Measurements from ENCODE around the gene TMPRSS9. TPM values are rescaled to one million over a fixed set of nuclear protein-coding genes. Genes with fewer than 3 reads are reported as not detected.

TMPRSS9 gene
- total RNA-seq, 1 experiment from 2014 or later: 0.23 TPM

- POLR2A ChIA-PET: no interaction called here
- intact Hi-C loops (cut with micrococcal nuclease; ENCODE audit: unreplicated experiment): no loop called here
- DNase-seq (ENCODE audit: low read depth, low spot score): no peak
- no peak overlapping the region for H3K4me3 ChIP-seq (ENCODE audit: low read depth in 2 of 2, low read length in 2 of 2)
- H3K4me1 ChIP-seq (ENCODE audit: control insufficient read depth, insufficient read depth, low read length): peaks cover 13% of the 10 kb centered on the region
- no peak for ATAC-seq
- no peaks in the 10 kb centered on the region for H3K9me3 ChIP-seq (ENCODE audit: control insufficient read depth, insufficient read depth, low read depth, low read length)
- no peaks in the 10 kb centered on the region for H3K27me3 ChIP-seq (ENCODE audit: control insufficient read depth, insufficient read depth, low read length)
- TF ChIP-seq SIN3A (IDR thresholded peaks at IDR 0.05; ENCODE audit: borderline replicate concordance, insufficient read depth, low read depth, low read length): no peak
- no peak for TF ChIP-seq POLR2AphosphoS5 (IDR thresholded peaks at IDR 0.05; ENCODE audit: low read depth, low read length)
- TF ChIP-seq, protein P1, sequence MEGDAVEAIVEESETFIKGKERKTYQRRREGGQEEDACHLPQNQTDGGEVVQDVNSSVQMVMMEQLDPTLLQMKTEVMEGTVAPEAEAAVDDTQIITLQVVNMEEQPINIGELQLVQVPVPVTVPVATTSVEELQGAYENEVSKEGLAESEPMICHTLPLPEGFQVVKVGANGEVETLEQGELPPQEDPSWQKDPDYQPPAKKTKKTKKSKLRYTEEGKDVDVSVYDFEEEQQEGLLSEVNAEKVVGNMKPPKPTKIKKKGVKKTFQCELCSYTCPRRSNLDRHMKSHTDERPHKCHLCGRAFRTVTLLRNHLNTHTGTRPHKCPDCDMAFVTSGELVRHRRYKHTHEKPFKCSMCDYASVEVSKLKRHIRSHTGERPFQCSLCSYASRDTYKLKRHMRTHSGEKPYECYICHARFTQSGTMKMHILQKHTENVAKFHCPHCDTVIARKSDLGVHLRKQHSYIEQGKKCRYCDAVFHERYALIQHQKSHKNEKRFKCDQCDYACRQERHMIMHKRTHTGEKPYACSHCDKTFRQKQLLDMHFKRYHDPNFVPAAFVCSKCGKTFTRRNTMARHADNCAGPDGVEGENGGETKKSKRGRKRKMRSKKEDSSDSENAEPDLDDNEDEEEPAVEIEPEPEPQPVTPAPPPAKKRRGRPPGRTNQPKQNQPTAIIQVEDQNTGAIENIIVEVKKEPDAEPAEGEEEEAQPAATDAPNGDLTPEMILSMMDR (IDR thresholded peaks at IDR 0.05): no peak
- TF ChIP-seq TCF7L2 (IDR thresholded peaks at IDR 0.05; ENCODE audit: low read depth, low read length): no peak
- TF ChIP-seq, protein P2, sequence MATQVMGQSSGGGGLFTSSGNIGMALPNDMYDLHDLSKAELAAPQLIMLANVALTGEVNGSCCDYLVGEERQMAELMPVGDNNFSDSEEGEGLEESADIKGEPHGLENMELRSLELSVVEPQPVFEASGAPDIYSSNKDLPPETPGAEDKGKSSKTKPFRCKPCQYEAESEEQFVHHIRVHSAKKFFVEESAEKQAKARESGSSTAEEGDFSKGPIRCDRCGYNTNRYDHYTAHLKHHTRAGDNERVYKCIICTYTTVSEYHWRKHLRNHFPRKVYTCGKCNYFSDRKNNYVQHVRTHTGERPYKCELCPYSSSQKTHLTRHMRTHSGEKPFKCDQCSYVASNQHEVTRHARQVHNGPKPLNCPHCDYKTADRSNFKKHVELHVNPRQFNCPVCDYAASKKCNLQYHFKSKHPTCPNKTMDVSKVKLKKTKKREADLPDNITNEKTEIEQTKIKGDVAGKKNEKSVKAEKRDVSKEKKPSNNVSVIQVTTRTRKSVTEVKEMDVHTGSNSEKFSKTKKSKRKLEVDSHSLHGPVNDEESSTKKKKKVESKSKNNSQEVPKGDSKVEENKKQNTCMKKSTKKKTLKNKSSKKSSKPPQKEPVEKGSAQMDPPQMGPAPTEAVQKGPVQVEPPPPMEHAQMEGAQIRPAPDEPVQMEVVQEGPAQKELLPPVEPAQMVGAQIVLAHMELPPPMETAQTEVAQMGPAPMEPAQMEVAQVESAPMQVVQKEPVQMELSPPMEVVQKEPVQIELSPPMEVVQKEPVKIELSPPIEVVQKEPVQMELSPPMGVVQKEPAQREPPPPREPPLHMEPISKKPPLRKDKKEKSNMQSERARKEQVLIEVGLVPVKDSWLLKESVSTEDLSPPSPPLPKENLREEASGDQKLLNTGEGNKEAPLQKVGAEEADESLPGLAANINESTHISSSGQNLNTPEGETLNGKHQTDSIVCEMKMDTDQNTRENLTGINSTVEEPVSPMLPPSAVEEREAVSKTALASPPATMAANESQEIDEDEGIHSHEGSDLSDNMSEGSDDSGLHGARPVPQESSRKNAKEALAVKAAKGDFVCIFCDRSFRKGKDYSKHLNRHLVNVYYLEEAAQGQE (IDR thresholded peaks at IDR 0.05; ENCODE audit: insufficient read depth in 1 of 2, low read depth in 2 of 2, low read length in 1 of 2): no peak
- no TSS peak for BruUV-seq (replicated peaks)
- H3K27ac ChIP-seq (ENCODE audit: low read length): no peak overlapping the region
- CTCF ChIA-PET: no interaction called here
- in situ Hi-C loops (cut with HindIII; ENCODE audit: low pct_unique_long_range_greater_than_20kb, low sequenced_read_pairs): no loop called here
- peaks cover 5% of the 10 kb centered on the region for H3K36me3 ChIP-seq (ENCODE audit: control insufficient read depth, insufficient read depth, low read length)
Observed at GRCh38 chr19:2451741-2452140, 91.7 kb downstream of the TMPRSS9 start.

DNA sequence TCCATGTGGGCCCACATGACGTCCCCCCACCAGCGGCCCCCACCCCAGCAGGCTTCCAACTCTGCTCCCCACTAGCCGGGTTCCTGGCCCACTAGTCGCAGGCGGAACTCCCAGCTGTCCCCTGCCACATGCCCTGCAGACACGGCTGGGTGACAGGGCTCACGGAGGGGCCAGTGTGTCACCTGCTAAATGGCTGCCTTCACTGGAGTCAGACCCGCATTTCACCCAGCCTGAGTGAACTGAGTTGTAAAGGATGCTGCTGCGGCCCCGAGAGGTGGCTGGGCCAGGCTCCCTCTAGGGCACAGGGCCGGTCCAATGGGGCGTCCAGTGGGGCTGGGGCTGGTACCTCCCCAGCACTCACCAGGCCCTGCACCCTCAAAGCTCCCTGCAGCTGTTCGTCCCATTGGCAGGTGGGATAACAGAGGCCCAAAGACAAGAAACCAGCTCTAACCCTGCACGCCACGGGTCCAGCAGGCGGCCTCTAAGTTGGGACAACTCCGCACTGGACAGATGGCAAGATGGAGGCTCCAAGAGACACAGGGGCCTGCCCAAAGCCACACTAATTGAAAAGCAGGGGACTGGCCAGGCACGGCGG is 93.5 kb downstream of the TMPRSS9 start:
- ChIA-PET POLR2A (no interaction called here), CTCF (no interaction called here)
- Histone ChIP-seq H3K27me3 (ENCODE audit: control insufficient read depth, insufficient read depth, low read length) (no peaks in the 10 kb centered on the region), H3K36me3 (ENCODE audit: control insufficient read depth, insufficient read depth, low read length) (peaks cover 5% of the 10 kb centered on the region), H3K4me1 (ENCODE audit: control insufficient read depth, insufficient read depth, low read length) (peaks cover 13% of the 10 kb centered on the region), H3K9me3 (ENCODE audit: control insufficient read depth, insufficient read depth, low read depth, low read length) (no peaks in the 10 kb centered on the region), H3K27ac (ENCODE audit: low read length) (no peak overlapping the region), H3K4me3 (ENCODE audit: low read depth in 2 of 2, low read length in 2 of 2) (no peak overlapping the region)
- ATAC-seq (no peak), DNase-seq (ENCODE audit: low read depth, low spot score) (no peak)
- in situ Hi-C loops (cut with HindIII; ENCODE audit: low pct_unique_long_range_greater_than_20kb, low sequenced_read_pairs): no loop called here
- BruUV-seq (replicated peaks): no TSS peak
- no peak for TF ChIP-seq POLR2AphosphoS5 (IDR thresholded peaks at IDR 0.05; ENCODE audit: low read depth, low read length)
- TF ChIP-seq, protein P1 (IDR thresholded peaks at IDR 0.05): no peak
- TF ChIP-seq, protein P2 (IDR thresholded peaks at IDR 0.05; ENCODE audit: insufficient read depth in 1 of 2, low read depth in 2 of 2, low read length in 1 of 2): no peak
- TF ChIP-seq TCF7L2 (IDR thresholded peaks at IDR 0.05; ENCODE audit: low read depth, low read length): no peak
- no peak for TF ChIP-seq SIN3A (IDR thresholded peaks at IDR 0.05; ENCODE audit: borderline replicate concordance, insufficient read depth, low read depth, low read length)
- intact Hi-C loops (cut with micrococcal nuclease; ENCODE audit: unreplicated experiment): no loop called here
